GM19043 (cell line): ENCODE results near the gene FBLN5.
"Not testable (repeated sequence)": the region's sequence is repeated elsewhere in the genome, so short reads cannot be mapped to it uniquely, and the experiment has no call there.

ENCODE experiments used
- ATAC-seq: cut with Tn5 transposase; IDR thresholded peaks from one replicate; pipeline ENCODE4 v1.9.1; 2021; ENCODE audit warnings: low read depth; ENCODE audit not compliant: unreplicated experiment

Gene FBLN5

GRCh38 chr14:91869556-91869955, 77.9 kb downstream of the FBLN5 start:
- ATAC-seq, result no peak

DNA sequence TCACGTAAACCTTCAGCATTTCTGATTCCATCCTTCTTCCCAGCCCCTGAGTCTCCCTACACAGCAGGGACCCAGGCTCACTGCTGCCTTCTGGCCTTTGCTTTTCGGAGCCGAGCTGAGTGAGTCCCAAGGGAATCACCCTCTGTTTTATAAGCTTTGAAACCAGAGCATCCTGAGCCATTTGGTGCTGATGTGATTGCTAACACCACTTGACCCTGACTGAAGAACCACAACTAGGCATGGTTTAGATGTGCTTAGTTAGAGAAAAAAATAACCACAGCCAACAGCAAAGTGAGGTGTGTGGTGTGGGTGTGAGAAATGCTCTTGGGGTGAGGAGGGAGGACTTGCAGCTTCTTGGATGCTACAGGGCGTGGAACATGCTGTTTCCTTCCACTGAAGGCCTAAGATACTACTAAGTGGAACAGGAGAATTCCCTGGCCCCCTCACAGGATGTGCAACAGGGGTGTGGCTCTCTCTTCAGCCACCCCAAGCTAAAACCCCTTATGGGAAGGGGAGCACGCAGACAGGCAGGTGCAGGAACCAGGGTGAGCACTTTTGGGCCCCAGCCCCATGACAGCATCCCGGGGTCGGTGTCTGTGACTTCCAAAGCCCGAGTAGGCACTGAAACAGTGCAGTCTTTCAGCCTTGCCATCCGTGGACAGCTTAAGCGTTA, 80.0 kb downstream of the FBLN5 start, which contains the start of gene TC2N:
Gene TC2N, minus strand, starts transcription at position 221 of the 673 bp plus-strand sequence. CDS start 53,767 bp downstream, outside the sequence.
- ATAC-seq, result peak; percentile 33

DNA sequence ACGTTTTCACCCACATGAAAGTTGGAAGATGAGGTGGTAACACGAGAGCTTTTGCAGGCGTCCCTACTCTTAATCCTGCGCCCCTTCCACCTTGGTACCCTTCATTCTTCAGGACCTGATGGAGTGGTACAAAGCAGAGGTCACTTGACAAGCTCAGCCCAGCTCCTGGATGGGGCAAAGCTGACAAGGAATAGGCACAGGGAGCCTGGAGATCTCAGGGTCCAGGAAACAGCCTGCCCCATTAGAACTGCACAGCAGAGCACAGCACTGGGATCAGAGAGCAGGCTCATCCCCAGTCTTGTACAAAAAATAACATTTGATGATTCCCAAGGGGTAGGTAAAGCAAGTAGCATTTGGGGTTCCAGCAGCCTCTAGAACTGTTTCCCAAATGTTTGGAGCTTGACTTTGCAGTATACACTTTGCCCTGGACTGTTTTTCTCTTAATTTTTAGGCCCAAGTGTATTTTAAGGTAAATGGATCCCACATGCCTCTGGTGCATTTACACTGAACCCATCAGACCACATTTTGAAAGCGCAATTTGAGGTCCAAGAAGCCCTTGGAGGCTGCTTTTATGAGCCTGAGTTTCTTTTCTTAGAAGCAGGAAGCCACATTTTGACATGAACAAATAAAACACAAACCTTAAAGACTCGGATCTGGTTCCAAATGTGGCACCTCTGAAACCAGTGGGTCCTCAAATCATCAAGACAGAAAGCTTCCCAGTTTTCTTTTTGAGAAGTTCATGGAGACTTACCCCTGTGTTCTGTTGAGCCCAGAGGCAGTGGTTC, 80.8 kb downstream of the FBLN5 start:
- ATAC-seq, result no peak

DNA sequence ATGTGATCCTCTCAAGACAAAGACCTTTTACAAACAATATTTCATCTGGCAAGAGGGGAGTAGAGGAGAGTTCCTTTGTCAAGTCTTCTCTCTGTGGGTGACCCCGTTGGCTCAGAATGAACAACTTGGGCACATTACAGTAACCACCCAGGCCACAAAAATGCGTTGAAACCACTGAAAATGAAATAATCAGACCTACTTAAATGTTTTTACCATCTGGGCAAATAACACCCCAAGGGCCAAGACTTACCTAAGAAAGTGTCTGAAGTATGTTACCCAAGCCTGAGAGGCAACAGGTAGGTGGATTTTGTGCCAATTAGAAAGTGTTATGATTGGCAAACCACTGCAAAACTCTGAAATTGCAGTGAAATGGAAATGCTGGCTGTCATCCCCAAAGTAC, 81.4 kb downstream of the FBLN5 start:
- ATAC-seq, result no peak

DNA sequence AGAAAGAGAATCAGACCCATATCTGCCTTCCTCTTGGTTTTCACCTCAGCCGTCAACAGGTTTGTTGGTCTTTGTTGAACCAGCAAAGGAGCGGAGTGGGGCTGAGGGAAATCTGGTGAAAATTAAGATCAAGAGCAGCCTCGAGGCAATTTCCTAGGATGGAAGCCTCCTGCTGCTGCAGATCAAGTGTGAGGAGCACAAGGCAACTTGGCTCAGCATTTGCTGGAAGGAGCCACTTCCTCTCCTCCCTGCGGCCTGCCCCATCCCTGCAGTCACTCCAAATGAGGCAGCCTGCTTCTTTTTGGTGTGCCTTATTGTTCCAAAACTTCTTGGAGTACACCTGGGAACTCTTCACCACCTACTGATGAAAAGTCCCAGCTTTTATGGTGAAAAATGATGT, 85.1 kb downstream of the FBLN5 start:
- no peak for ATAC-seq

DNA sequence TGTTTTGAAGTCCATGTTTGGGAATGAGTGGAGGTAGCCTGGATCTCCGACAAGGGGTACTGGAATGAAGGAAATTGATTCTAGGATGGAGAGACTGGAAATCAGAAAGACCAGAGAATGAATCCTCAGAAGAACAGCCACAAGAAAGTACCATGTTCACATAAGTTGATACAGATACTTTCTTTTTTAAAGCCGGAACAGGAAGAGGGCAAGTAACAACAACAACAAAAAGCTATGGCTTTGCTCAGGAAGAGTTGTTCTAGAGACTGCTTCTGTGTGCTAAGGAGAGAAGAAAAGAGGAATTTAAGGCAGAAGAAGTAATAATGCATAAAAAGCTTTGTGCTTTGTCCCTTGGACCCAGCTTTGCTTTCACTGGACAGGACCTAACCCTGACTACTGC, 86.4 kb downstream of the FBLN5 start:
- ATAC-seq, result no peak

DNA sequence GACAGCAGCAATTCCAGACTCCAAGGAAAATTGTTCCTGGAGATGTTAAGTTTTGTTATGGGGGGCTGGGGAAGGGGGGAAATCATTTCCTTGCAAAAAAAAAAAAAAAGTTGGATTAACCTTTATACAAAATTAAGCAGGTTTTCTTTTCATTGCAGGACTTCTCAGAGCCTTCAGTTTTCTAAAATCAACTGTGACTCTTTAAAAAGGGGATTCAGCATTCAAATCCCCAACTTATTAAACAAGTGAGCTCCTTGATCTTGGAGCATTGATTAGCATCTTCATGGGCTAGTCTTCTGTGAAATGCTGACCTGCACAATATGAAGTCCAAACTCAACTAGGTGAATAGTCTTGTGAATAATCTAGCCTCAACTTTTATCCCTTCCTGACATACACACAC, 87.3 kb downstream of the FBLN5 start:
- ATAC-seq, result no peak

DNA sequence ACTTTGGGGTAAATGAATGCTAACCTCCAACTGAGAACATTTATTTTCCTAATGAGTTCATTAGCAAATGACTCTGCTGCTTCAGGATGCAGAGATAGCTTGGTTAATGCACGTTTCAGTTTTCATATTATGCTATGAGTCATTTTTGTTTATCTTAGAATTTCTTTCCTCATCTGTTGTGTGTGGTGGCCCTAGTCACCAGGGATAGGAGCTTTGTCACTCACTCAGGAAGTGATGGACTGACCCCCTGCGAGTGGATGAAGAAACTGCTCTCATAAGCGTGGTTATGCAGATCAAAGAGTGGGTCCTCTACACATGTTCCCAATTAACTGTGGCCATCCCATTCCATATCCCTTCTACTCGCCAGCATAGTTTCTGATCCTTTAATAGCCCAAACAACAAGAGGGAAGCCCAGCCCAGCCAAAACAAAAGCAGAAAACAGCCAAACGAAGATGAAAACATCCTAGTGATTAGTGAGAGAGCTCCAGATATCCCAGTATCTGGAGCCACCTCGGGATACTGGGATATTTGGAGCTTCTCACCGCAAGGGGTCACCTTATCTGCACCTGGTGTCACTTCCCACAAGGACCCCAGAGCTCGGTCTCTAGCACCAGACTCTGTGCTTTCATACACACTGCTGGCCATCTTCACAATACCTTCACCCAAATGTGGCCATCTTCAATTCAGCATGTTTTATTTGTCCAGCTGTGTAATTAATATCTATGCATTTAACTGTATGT, 88.8 kb downstream of the FBLN5 start:
- no peak for ATAC-seq

DNA sequence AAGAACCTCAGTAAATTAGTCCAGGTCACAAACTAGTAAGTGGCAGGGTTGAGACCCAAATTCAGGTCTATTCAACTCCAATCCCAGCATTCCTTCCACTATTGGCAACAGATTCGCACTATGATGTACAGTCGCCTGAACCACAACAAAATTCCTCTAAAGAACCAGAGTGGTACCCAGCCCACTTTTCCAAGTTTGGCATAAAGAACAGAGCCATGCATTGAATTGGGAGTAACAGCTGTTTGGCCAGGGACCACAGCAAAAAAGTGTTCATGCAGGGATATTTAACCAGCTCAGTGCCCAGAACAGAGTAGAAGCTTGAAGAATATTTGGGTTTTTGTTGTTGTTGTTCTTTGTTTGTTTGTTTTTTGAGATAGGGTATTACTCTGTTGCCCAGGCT, 89.9 kb downstream of the FBLN5 start:
- no peak for ATAC-seq

- no peak for ATAC-seq
These were observed 93.1 kb downstream of the FBLN5 start for GRCh38 chr14:91854327-91854934.

DNA sequence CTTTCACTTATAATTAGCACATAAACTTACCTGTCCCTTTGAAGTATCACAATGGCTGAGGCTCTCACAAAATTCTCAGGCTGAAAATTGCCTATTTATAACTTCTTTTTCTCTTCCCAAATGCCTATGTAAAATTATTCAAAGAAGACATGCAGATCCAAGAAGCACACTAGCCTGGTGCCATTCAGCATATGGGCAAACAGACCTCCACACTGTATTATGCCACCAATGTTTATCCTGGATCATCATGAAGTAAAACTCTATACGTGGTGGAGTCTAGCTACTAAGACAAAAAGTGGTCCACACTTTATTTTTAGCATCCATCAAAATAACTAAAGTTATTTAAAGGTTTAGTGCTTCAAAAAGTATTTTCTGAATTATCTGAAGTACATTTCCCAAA, 95.9 kb downstream of the FBLN5 start:
- no peak for ATAC-seq

GRCh38 chr14:91848504-91849001, 98.9 kb downstream of the FBLN5 start:
- ATAC-seq, result no peak

- no peak for ATAC-seq
These were observed 99.8 kb downstream of the FBLN5 start for GRCh38 chr14:91847693-91848092.

- ATAC-seq, result no peak
These were observed 101.8 kb downstream of the FBLN5 start for GRCh38 chr14:91845652-91846051.

GRCh38 chr14:91845056-91845455, 102.4 kb downstream of the FBLN5 start:
- ATAC-seq, result not testable (repeated sequence)

- ATAC-seq, result no peak
These were observed 103.5 kb downstream of the FBLN5 start for GRCh38 chr14:91844029-91844428.

- no peak for ATAC-seq
These were observed 104.1 kb downstream of the FBLN5 start for GRCh38 chr14:91843437-91843836.

- no peak for ATAC-seq
These were observed 106.4 kb downstream of the FBLN5 start for GRCh38 chr14:91841065-91841464.

DNA sequence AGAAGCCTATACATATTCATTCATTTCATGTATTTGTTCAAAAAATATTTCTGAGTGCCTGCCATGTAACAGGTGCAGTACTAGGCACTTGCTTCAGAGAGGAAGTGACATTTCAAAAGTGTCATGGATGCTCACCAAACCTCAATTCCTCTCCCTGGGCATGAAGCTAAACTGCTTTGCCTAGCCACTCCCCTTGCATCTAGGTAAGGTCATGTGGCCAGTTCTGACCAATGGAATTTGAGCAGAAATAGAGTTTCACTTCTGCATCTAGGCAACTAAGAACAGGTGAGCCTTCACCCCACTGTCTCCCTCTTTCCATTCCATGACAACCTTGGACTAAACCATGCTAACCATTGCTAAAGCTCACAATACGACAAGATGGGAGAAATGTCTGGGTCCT, 107.7 kb downstream of the FBLN5 start:
- ATAC-seq, result no peak

- ATAC-seq, result no peak
These were observed 110.4 kb downstream of the FBLN5 start for GRCh38 chr14:91837076-91837475.
